GM18498 (cell line): ENCODE measurements around the gene NXN.
"Not testable (repeated sequence)": the region's sequence is repeated elsewhere in the genome, so short reads cannot be mapped to it uniquely, and the experiment has no call there.

ENCODE experiments used
- ATAC-seq: cut with Tn5 transposase; IDR thresholded peaks from one replicate; pipeline ENCODE4 v1.9.1; 2021; ENCODE audit warnings: mild to moderate bottlenecking, moderate library complexity; ENCODE audit not compliant: unreplicated experiment

The NXN gene

GRCh38 chr17:1007310-1008007 is 27.9 kb upstream of the NXN start:
- ATAC-seq: no peak

GRCh38 chr17:1006054-1006453 is 26.5 kb upstream of the NXN start:
- no peak for ATAC-seq

GRCh38 chr17:1005361-1005946 is 25.9 kb upstream of the NXN start:
- no peak for ATAC-seq

- ATAC-seq: no peak
Measured at GRCh38 chr17:1004769-1005295, 25.3 kb upstream of the NXN start.

GRCh38 chr17:1003972-1004768 is 24.6 kb upstream of the NXN start:
- ATAC-seq: no peak

- no peak for ATAC-seq
Measured at GRCh38 chr17:1003633-1003971, 24.0 kb upstream of the NXN start.

- ATAC-seq: no peak
Measured at GRCh38 chr17:1002771-1003555, 23.4 kb upstream of the NXN start.

GRCh38 chr17:1002412-1002753 is 22.8 kb upstream of the NXN start:
- no peak for ATAC-seq

GRCh38 chr17:1001640-1002411 is 22.2 kb upstream of the NXN start:
- no peak for ATAC-seq

- ATAC-seq: no peak
Measured at GRCh38 chr17:1000597-1001461, 21.3 kb upstream of the NXN start.

- no peak for ATAC-seq
Measured at GRCh38 chr17:998111-998510, 18.5 kb upstream of the NXN start.

GRCh38 chr17:996554-997344 is 17.2 kb upstream of the NXN start, which contains the start of gene TIMM22:
Gene TIMM22, plus strand, starts transcription at chr17:997129. Its CDS starts 14 bp downstream, at chr17:997143.
- ATAC-seq: peak; percentile 90

- not testable (repeated sequence) for ATAC-seq
Measured at GRCh38 chr17:995324-995723, 15.7 kb upstream of the NXN start.

GRCh38 chr17:992933-993332 is 13.4 kb upstream of the NXN start:
- no peak for ATAC-seq

GRCh38 chr17:988561-988960 is 9.0 kb upstream of the NXN start:
- no peak for ATAC-seq

- no peak for ATAC-seq
Measured at GRCh38 chr17:987931-988330, 8.4 kb upstream of the NXN start.

GRCh38 chr17:986322-986929 is 6.8 kb upstream of the NXN start:
- ATAC-seq: no peak

GRCh38 chr17:983921-984320 is 4.3 kb upstream of the NXN start:
- ATAC-seq: no peak
